ENCODE data around the gene MYRF.
A peak's percentile ranks its signal among the peaks of the same experiment; 100 is the strongest.

The MYRF gene

GRCh38 chr11:61774411-61774810 is 22.0 kb downstream of the MYRF start:
- DNase-seq (ENCODE audit: insufficient read length) (no peak), FAIRE-seq (no peak)
- no peak for TF ChIP-seq TAF1 (IDR thresholded peaks at IDR 0.05; ENCODE audit: borderline replicate concordance, low read depth, low read length)
- TF ChIP-seq POLR2A (IDR thresholded peaks at IDR 0.05; ENCODE audit: low read depth, low read length) = no peak
- TF ChIP-seq POLR2AphosphoS5 (IDR thresholded peaks at IDR 0.05; ENCODE audit: low read depth, low read length) = no peak

- TF ChIP-seq POLR2A (IDR thresholded peaks at IDR 0.05; ENCODE audit: low read depth, low read length) = no peak
- TF ChIP-seq TAF1 (IDR thresholded peaks at IDR 0.05; ENCODE audit: borderline replicate concordance, low read depth, low read length) = no peak
- TF ChIP-seq POLR2AphosphoS5 (IDR thresholded peaks at IDR 0.05; ENCODE audit: low read depth, low read length) = no peak
- DNase-seq (ENCODE audit: insufficient read length) (no peak), FAIRE-seq (no peak)
Measured at GRCh38 chr11:61775106-61775505, 22.7 kb downstream of the MYRF start.

GRCh38 chr11:61775606-61776554 is 23.4 kb downstream of the MYRF start:
- FAIRE-seq (no peak), DNase-seq (ENCODE audit: insufficient read length) (no peak)
- no peak for TF ChIP-seq POLR2A (IDR thresholded peaks at IDR 0.05; ENCODE audit: low read depth, low read length)
- TF ChIP-seq POLR2AphosphoS5 (IDR thresholded peaks at IDR 0.05; ENCODE audit: low read depth, low read length) = no peak
- TF ChIP-seq TAF1 (IDR thresholded peaks at IDR 0.05; ENCODE audit: borderline replicate concordance, low read depth, low read length) = no peak

GRCh38 chr11:61776561-61777075 is 24.2 kb downstream of the MYRF start:
- no peak for TF ChIP-seq POLR2AphosphoS5 (IDR thresholded peaks at IDR 0.05; ENCODE audit: low read depth, low read length)
- TF ChIP-seq TAF1 (IDR thresholded peaks at IDR 0.05; ENCODE audit: borderline replicate concordance, low read depth, low read length) = no peak
- FAIRE-seq (peak; percentile 67), DNase-seq (ENCODE audit: insufficient read length) (peak; percentile 94)

GRCh38 chr11:61777234-61778090 is 25.0 kb downstream of the MYRF start:
- FAIRE-seq (peak; percentile 27), DNase-seq (ENCODE audit: insufficient read length) (peak; percentile 70)
- TF ChIP-seq POLR2AphosphoS5 (IDR thresholded peaks at IDR 0.05; ENCODE audit: low read depth, low read length) (no peak), POLR2A (IDR thresholded peaks at IDR 0.05; ENCODE audit: low read depth, low read length) (no peak), TAF1 (IDR thresholded peaks at IDR 0.05; ENCODE audit: borderline replicate concordance, low read depth, low read length) (no peak)

- TF ChIP-seq TAF1 (IDR thresholded peaks at IDR 0.05; ENCODE audit: borderline replicate concordance, low read depth, low read length) (no peak), POLR2AphosphoS5 (IDR thresholded peaks at IDR 0.05; ENCODE audit: low read depth, low read length) (no peak), POLR2A (IDR thresholded peaks at IDR 0.05; ENCODE audit: low read depth, low read length) (no peak)
- FAIRE-seq (no peak), DNase-seq (ENCODE audit: insufficient read length) (no peak)
Measured at GRCh38 chr11:61778357-61778886, 26.0 kb downstream of the MYRF start.

GRCh38 chr11:61778920-61779650 is 26.6 kb downstream of the MYRF start:
- DNase-seq (ENCODE audit: insufficient read length) (peak; percentile 13), FAIRE-seq (no peak)
- TF ChIP-seq POLR2A (IDR thresholded peaks at IDR 0.05; ENCODE audit: low read depth, low read length) = no peak
- TF ChIP-seq POLR2AphosphoS5 (IDR thresholded peaks at IDR 0.05; ENCODE audit: low read depth, low read length) = no peak
- TF ChIP-seq TAF1 (IDR thresholded peaks at IDR 0.05; ENCODE audit: borderline replicate concordance, low read depth, low read length) = no peak

- DNase-seq (ENCODE audit: insufficient read length) = peak; percentile 13
- FAIRE-seq = no peak
- TF ChIP-seq POLR2AphosphoS5 (IDR thresholded peaks at IDR 0.05; ENCODE audit: low read depth, low read length) = no peak
Measured at GRCh38 chr11:61779666-61780525, 27.5 kb downstream of the MYRF start.

- TF ChIP-seq POLR2AphosphoS5 (IDR thresholded peaks at IDR 0.05; ENCODE audit: low read depth, low read length) (no peak), TAF1 (IDR thresholded peaks at IDR 0.05; ENCODE audit: borderline replicate concordance, low read depth, low read length) (no peak), POLR2A (IDR thresholded peaks at IDR 0.05; ENCODE audit: low read depth, low read length) (no peak)
- DNase-seq (ENCODE audit: insufficient read length) (no peak), FAIRE-seq (no peak)
Measured at GRCh38 chr11:61780581-61781162, 28.2 kb downstream of the MYRF start.

GRCh38 chr11:61781585-61781984 is 29.1 kb downstream of the MYRF start:
- FAIRE-seq (no peak), DNase-seq (ENCODE audit: insufficient read length) (no peak)
- TF ChIP-seq POLR2AphosphoS5 (IDR thresholded peaks at IDR 0.05; ENCODE audit: low read depth, low read length) = no peak
- no peak for TF ChIP-seq POLR2A (IDR thresholded peaks at IDR 0.05; ENCODE audit: low read depth, low read length)
- no peak for TF ChIP-seq TAF1 (IDR thresholded peaks at IDR 0.05; ENCODE audit: borderline replicate concordance, low read depth, low read length)
